ENCODE measurements around the gene EPO.

DNA sequence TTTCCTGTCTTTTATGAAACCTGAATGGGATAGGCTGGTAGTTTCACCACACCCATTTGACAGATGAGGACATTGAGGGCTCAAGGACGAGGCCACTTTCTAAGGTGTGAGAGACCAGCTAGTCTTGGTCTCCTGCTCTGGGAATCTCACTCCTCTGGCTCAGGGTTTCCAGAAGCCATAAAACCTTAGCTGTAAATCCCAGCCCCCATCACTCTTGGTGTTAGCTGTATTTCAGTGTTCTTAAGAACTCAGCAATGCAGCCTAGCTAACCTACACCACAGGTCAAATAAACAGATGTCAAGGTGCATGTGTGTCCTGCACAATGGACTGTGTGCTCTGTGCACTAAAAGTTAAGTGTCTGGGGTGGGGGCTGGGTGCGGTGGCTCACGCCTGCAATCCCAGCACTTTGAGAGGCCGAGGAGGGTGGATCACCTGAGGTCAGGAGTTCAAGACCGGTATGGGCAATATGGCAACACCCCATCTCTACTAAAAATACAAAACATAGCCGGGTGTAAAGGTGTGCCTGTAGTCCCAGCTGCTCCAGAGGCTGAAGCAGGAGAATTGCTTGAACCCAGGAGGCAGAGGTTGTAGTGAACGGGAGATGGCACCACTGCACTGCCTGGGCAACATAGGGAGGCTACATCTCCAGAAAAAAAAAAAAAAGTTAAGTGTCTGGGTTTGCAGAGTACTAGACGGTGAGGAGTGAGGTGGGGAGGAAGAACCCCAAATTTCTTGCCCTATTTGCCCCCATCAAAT, 567 bp upstream of the EPO start:
- TF ChIP-seq POLR2AphosphoS5 (IDR thresholded peaks at IDR 0.05; ENCODE audit: low read depth, low read length) (no peak), POLR2A (IDR thresholded peaks at IDR 0.05; ENCODE audit: low read depth, low read length) (no peak)

Data from GM12892 (cell line).